B cell (primary cell): ENCODE measurements around the gene SASH1.

ENCODE experiments used
- CTCF ChIP-seq: fragments of 200-600 bp; IDR thresholded peaks from one replicate; pipeline ENCODE4 v1.8.0; 2022; ENCODE audit warnings: antibody characterized with exemption, mild to moderate bottlenecking
- EZH2 ChIP-seq: IDR thresholded peaks from 2 replicates; pipeline ENCODE4 v1.6.1; 2012; ENCODE audit warnings: borderline replicate concordance, low read depth, mild to moderate bottlenecking, moderate library complexity, low read length; ENCODE audit not compliant: insufficient read depth, poor library complexity, severe bottlenecking

- TF ChIP-seq CTCF (no peak), EZH2 (no peak)
Observed at GRCh38 chr6:148461986-148462577, 119.4 kb downstream of the SASH1 start.
